B cell (primary cell): ENCODE results near the gene GLRX5. TPM values are rescaled to one million over a fixed set of nuclear protein-coding genes. Genes with fewer than 3 reads are reported as not detected.

Experiments
- ATAC-seq: fragments of 200-7000 bp; cut with Tn5 transposase; one replicate; pipeline ENCODE4 v1.10.0; 2021; ENCODE audit warnings: low read depth, mild to moderate bottlenecking, moderate number of reproducible peaks, moderate library complexity
- CTCF ChIA-PET: fragments of 350-600 bp; sonication (Branson Sonifier 250); formaldehyde crosslinking; loops from one replicate; lab custom pipeline; 2021; ENCODE audit warnings: antibody characterized with exemption, inconsistent platforms; lab: Charles Lee
- POLR2A ChIA-PET: fragments of 350-600 bp; sonication (Branson Sonifier 250); formaldehyde crosslinking; loops from one replicate; lab custom pipeline; 2021; ENCODE audit warnings: antibody characterized with exemption; lab: Charles Lee
- DNase-seq: peaks from one replicate; pipeline ENCODE4 v3.0.0; 2013
- H2AFZ ChIP-seq: 2 replicates; pipeline ENCODE4 v1.6.1; 2012; ENCODE audit warnings: mild to moderate bottlenecking, low read depth, low read length; ENCODE audit not compliant: insufficient read depth, poor library complexity, severe bottlenecking
- H3K27ac ChIP-seq, 2 donors: 1 replicate in 1 of 2; 2 replicates in 1 of 2; pipeline ENCODE4 v1.5.1; 2012 to 2013; ENCODE audit warnings: low read length in 2 of 2, mild to moderate bottlenecking in 2 of 2, moderate library complexity in 1 of 2
- H3K27me3 ChIP-seq, 4 experiments: fragments of 200-600 bp in 1 of 4; sonication (generic) in 1 of 4; replicated peaks in 1 of 4; 1 replicate in 2 of 4; 2 replicates in 2 of 4; pipeline versions ENCODE4 v1.6.1 to v1.7.0; 2013 to 2016; ENCODE audit warnings: low read length in 3 of 4, mild to moderate bottlenecking in 2 of 4, mixed read lengths in 1 of 4, moderate library complexity in 1 of 4; ENCODE audit not compliant: insufficient read depth in 4 of 4, control insufficient read depth in 3 of 4; ENCODE audit errors: control extremely low read depth in 1 of 4
- H3K36me3 ChIP-seq, 2 experiments: replicated peaks in 1 of 2; 1 replicate in 1 of 2; 2 replicates in 1 of 2; pipeline versions ENCODE4 v1.6.1 to v1.7.1; 2013; ENCODE audit warnings: low read length in 1 of 2; ENCODE audit not compliant: insufficient read depth in 2 of 2, control insufficient read depth in 1 of 2; ENCODE audit errors: control extremely low read depth in 1 of 2, extremely low read depth in 1 of 2
- H3K4me1 ChIP-seq, 2 donors: fragments of 200-600 bp in 1 of 2; sonication (generic) in 1 of 2; 1 replicate in 1 of 2; 2 replicates in 1 of 2; pipeline versions ENCODE4 v1.5.1 to v1.6.1; 2013 to 2017; ENCODE audit warnings: low read length in 2 of 2; ENCODE audit not compliant: control insufficient read depth in 2 of 2, insufficient read depth in 2 of 2
- H3K4me2 ChIP-seq: replicated peaks from 2 replicates; pipeline ENCODE3; 2012; ENCODE audit warnings: mild to moderate bottlenecking, low read depth, low read length; ENCODE audit not compliant: poor library complexity, severe bottlenecking
- H3K4me3 ChIP-seq, 5 experiments: fragments of 200-600 bp in 1 of 5; sonication (generic) in 1 of 5; 1 replicate in 3 of 5; 2 replicates in 2 of 5; pipeline versions ENCODE4 v1.5.1 to v1.7.0; 2011 to 2016; ENCODE audit warnings: low read length in 4 of 5, mild to moderate bottlenecking in 4 of 5, low read depth in 2 of 5, control low read depth in 1 of 5, moderate library complexity in 1 of 5; ENCODE audit not compliant: insufficient read depth in 1 of 5; ENCODE audit errors: control extremely low read depth in 1 of 5, extremely low read depth in 1 of 5
- H3K79me2 ChIP-seq: fragments of 200-600 bp; sonication (generic); one replicate; pipeline ENCODE4 v1.6.0; 2016; ENCODE audit warnings: low read length; ENCODE audit not compliant: control insufficient read depth, insufficient read depth
- H3K9ac ChIP-seq: fragments of 200-600 bp; sonication (generic); 2 replicates; pipeline ENCODE4 v1.6.1; 2017; ENCODE audit warnings: mild to moderate bottlenecking, low read length, moderate library complexity
- H3K9me3 ChIP-seq, 3 donors: one replicate each; pipeline versions ENCODE4 v1.6.1 to v1.7.1; 2013; ENCODE audit warnings: low read length in 2 of 3; ENCODE audit not compliant: control insufficient read depth in 2 of 3, insufficient read depth in 1 of 3; ENCODE audit errors: control extremely low read depth in 1 of 3
- H4K20me1 ChIP-seq: 2 replicates; pipeline ENCODE4 v1.6.0; 2012; ENCODE audit warnings: mild to moderate bottlenecking, low read length; ENCODE audit not compliant: insufficient read depth, control insufficient read depth, poor library complexity, severe bottlenecking
- H3K27ac Mint-ChIP-seq: one replicate; pipeline ENCODE4 v1.8.0; 2021; ENCODE audit warnings: mixed read lengths
- H3K27me3 Mint-ChIP-seq: one replicate; pipeline ENCODE4 v1.8.0; 2021; ENCODE audit warnings: mixed read lengths
- H3K4me1 Mint-ChIP-seq: one replicate; pipeline ENCODE4 v1.8.0; 2021; ENCODE audit warnings: mixed read lengths
- H3K4me3 Mint-ChIP-seq: one replicate; pipeline ENCODE4 v1.8.0; 2021; ENCODE audit warnings: mixed read lengths
- H3K9me3 Mint-ChIP-seq: one replicate; pipeline ENCODE4 v1.8.0; 2022; ENCODE audit warnings: mixed read lengths; ENCODE audit not compliant: insufficient read depth
- EZH2 ChIP-seq: IDR thresholded peaks from 2 replicates; pipeline ENCODE4 v1.6.1; 2012; ENCODE audit warnings: borderline replicate concordance, low read depth, mild to moderate bottlenecking, moderate library complexity, low read length; ENCODE audit not compliant: insufficient read depth, poor library complexity, severe bottlenecking
- WGBS: methylation state at CpG from one replicate; pipeline ENCODE4 v1.1.5; 2013; ENCODE audit warnings: missing lambda C conversion rate; ENCODE audit not compliant: insufficient coverage; 5-methylcytosine and 5-hydroxymethylcytosine counted together
- intact Hi-C: fragments of 100-400 bp; cut with micrococcal nuclease; formaldehyde crosslinking; loops from one replicate; pipeline ENCODE4 v1.10.0; 2022
- polyA plus RNA-seq: library from polyadenylated mRNA; depleted of rRNA; stranded (reverse); fragments of >200 nt; gene quantifications from 2 replicates; pipeline ENCODE4 v1.2.3, GENCODE V29; 2012
- total RNA-seq, 2 donors: library from RNA; stranded (reverse); fragments of 120-200 nt in 1 of 2; gene quantifications; 1 replicate in 1 of 2; 2 replicates in 1 of 2; pipeline versions ENCODE4 v1.2.3 to v1.2.4, GENCODE V29; 2013 to 2022
- TF ChIP-seq, protein P1 (sequence below): fragments of 200-600 bp; IDR thresholded peaks from one replicate; pipeline ENCODE4 v1.8.0; 2022; ENCODE audit warnings: antibody characterized with exemption, mild to moderate bottlenecking

GLRX5 gene
- total and polyA plus RNA-seq, 2 donors (not counting 1 experiment from before 2014, with no cell fraction given), result 7.8 to 18.4 TPM

DNA sequence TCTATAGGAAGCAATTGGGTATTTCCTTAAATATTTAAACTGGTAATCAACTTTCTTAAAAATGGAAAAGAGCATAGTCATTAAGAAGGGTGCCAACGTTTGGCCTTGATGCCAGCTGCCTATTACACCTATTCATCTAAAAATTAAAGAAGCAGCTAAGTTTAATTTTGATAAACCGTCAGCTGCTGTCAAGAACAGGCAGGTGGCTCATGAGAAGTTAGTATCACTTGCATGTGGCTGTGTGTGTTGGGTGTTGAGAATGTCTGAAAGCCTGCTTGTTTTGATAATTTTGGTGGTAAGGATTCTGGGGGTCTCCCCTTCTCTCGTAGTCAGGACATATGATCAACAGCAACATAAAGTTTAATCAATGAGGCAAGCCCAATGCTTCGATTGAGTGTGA, 6.5 kb downstream of the GLRX5 start:
- ATAC-seq (no peak), DNase-seq (no peak)
- no peak overlapping the region for H3K9ac ChIP-seq
- peaks cover 4 to 6% of the 10 kb centered on the region in 2 donors for H3K4me1 ChIP-seq
- H3K9me3 ChIP-seq, result no peaks in the 10 kb centered on the region
- Mint-ChIP-seq H3K27me3 (no peaks in the 10 kb centered on the region), H3K27ac (no peak overlapping the region), H3K9me3 (no peaks in the 10 kb centered on the region), H3K4me3 (no peak overlapping the region), H3K4me1 (peaks cover 22% of the 10 kb centered on the region)
- H3K27ac ChIP-seq, result no peak overlapping the region
- no peak for TF ChIP-seq EZH2
- H3K27me3 ChIP-seq, result no peaks in the 10 kb centered on the region
- H2AFZ ChIP-seq, result no peak overlapping the region
- no CpG with 5 or more reads among the region's 4 CpGs for WGBS
- H3K79me2 ChIP-seq, result peaks cover 61% of the 10 kb centered on the region
- no peak overlapping the region for H3K4me2 ChIP-seq
- peaks cover 12% of the 10 kb centered on the region for H4K20me1 ChIP-seq
- H3K36me3 ChIP-seq, result peaks cover 5 to 8% of the 10 kb centered on the region in 2 experiments
- intact Hi-C loops, result no loop called here
- POLR2A ChIA-PET, result no interaction called here
- no peak overlapping the region for H3K4me3 ChIP-seq
- CTCF ChIA-PET, result interaction anchor here (0.9 to 2.3 kb wide), 3 partner anchors 14 to 114 kb away, joined by 3 to 11 read pairs (median 6); no protein-coding TSS in a partner anchor

DNA sequence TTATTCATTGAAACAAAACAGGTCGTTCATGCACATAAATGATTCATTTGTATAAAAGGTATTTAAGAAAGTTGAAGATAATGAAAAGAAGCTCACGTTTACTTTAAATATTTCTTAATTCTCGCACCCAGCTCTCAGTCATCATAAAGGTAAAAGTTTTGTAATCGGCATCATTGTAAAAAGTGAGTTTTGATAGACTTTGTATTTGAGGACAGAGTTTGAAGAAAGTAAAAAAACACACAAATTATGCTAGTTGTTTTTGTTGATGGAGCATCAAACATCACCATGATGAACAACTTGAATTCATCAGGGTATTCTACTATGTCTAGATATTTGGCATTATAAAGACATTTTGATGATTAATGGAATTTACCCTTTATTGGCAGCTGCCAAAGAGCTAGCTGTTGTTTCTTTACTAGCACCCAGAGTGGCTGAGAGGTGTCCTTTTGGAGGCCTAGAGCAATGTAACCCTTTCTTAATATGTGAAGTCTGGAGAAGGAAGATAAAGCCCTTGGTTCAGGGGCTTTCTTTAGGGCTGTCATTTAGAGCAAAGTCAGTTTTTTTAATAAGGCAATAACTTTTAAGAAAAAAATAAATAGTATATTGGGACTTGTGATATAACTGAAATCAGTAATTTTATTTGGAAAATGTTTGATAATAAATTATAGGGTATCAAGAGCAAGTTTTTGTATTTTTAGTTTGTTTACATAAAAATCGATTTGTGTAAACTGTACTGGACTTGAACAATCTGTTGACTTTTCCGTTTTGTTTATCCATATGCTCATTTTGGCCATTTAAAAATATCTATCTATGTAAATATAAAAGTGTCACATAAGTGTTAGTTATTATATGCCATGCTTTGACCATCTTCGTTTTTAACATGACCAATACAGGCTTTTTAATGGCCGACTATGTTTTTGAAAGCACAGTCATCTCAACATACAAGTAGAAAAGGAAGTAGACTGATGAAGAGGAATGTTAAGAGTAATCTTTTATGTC, 7.4 kb downstream of the GLRX5 start:
- POLR2A ChIA-PET, result no interaction called here

More for the DNA sequence above, 7.4 kb downstream of the GLRX5 start:
- peaks cover 5 to 9% of the 10 kb centered on the region in 2 experiments for H3K36me3 ChIP-seq
- H3K27me3 ChIP-seq, result no peaks in the 10 kb centered on the region
- H3K9me3 ChIP-seq, result no peaks in the 10 kb centered on the region
- no peak for DNase-seq
- H3K9me3 Mint-ChIP-seq, result no peaks in the 10 kb centered on the region
- intact Hi-C loops, result no loop called here
- H3K4me1 Mint-ChIP-seq, result peaks cover 13% of the 10 kb centered on the region
- H3K27ac ChIP-seq, result no peak overlapping the region
- peaks cover 52% of the 10 kb centered on the region for H3K79me2 ChIP-seq
- no peak overlapping the region for H3K27ac Mint-ChIP-seq
- no peak for ATAC-seq
- peaks cover 3% of the 10 kb centered on the region for H4K20me1 ChIP-seq
- CTCF ChIA-PET, result interaction anchor here (0.7 to 2.3 kb wide), 4 partner anchors 15 to 115 kb away, joined by 3 to 11 read pairs (median 4); no protein-coding TSS in a partner anchor
- WGBS, result no CpG with 5 or more reads among the region's 8 CpGs
- no peaks in the 10 kb centered on the region for H3K27me3 Mint-ChIP-seq
- H3K4me1 ChIP-seq, result no peaks in the 10 kb centered on the region
- H3K9ac ChIP-seq, result no peak overlapping the region
- TF ChIP-seq, protein P1, sequence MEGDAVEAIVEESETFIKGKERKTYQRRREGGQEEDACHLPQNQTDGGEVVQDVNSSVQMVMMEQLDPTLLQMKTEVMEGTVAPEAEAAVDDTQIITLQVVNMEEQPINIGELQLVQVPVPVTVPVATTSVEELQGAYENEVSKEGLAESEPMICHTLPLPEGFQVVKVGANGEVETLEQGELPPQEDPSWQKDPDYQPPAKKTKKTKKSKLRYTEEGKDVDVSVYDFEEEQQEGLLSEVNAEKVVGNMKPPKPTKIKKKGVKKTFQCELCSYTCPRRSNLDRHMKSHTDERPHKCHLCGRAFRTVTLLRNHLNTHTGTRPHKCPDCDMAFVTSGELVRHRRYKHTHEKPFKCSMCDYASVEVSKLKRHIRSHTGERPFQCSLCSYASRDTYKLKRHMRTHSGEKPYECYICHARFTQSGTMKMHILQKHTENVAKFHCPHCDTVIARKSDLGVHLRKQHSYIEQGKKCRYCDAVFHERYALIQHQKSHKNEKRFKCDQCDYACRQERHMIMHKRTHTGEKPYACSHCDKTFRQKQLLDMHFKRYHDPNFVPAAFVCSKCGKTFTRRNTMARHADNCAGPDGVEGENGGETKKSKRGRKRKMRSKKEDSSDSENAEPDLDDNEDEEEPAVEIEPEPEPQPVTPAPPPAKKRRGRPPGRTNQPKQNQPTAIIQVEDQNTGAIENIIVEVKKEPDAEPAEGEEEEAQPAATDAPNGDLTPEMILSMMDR, result no peak
- TF ChIP-seq EZH2, result no peak
- no peak overlapping the region for H2AFZ ChIP-seq
- no peak overlapping the region for H3K4me3 ChIP-seq
- H3K4me2 ChIP-seq, result no peak overlapping the region
- no peak overlapping the region for H3K4me3 Mint-ChIP-seq
